Fibroblast of villous mesenchyme (primary cell): ENCODE measurements around the gene RNF214. TPM values are rescaled to one million over a fixed set of nuclear protein-coding genes. Genes with fewer than 3 reads are reported as not detected.
A peak's percentile ranks its signal among the peaks of the same experiment; 100 is the strongest.

Source experiments
- DNase-seq: peaks from one replicate; pipeline ENCODE4 v3.0.0-alpha.2; 2010; ENCODE audit warnings: low read depth
- H3K4me3 ChIP-seq: 2 replicates; pipeline ENCODE4 v1.5.1; 2011; ENCODE audit warnings: low read depth, mild to moderate bottlenecking, low read length
- total RNA-seq: library from RNA; depleted of rRNA; stranded (reverse); fragments of >200 nt; gene quantifications from 2 replicates; pipeline ENCODE4 v1.2.3, GENCODE V29; 2012
- TF ChIP-seq, protein P1 (sequence below): IDR thresholded peaks from 2 replicates; pipeline ENCODE4 v1.5.1; 2012; ENCODE audit warnings: low read depth, mild to moderate bottlenecking, low read length; ENCODE audit not compliant: insufficient read depth

RNF214 gene
- total RNA-seq, 1 donor = 14.2 TPM

DNA sequence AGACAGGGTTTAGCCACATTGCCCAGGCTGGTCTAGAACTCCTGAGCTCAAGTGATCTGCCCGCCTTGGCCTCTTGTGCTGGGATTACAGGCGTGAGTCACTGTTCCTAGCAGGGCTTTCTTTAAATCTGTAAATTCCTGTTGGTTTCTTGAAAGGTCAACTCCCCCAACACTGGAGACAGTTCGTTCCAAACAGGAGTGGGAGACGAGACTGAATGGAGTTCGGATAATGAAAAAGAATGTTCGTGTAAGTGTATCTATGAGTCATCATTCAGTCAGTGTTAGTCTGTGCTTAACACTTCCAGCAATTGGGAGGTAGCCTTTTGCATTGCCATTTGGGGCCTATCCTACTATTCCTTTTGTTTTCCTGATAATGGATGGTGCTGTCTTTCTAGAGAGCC lies 48.7 kb downstream of the RNF214 start:
- TF ChIP-seq, protein P1, sequence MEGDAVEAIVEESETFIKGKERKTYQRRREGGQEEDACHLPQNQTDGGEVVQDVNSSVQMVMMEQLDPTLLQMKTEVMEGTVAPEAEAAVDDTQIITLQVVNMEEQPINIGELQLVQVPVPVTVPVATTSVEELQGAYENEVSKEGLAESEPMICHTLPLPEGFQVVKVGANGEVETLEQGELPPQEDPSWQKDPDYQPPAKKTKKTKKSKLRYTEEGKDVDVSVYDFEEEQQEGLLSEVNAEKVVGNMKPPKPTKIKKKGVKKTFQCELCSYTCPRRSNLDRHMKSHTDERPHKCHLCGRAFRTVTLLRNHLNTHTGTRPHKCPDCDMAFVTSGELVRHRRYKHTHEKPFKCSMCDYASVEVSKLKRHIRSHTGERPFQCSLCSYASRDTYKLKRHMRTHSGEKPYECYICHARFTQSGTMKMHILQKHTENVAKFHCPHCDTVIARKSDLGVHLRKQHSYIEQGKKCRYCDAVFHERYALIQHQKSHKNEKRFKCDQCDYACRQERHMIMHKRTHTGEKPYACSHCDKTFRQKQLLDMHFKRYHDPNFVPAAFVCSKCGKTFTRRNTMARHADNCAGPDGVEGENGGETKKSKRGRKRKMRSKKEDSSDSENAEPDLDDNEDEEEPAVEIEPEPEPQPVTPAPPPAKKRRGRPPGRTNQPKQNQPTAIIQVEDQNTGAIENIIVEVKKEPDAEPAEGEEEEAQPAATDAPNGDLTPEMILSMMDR = no peak
- H3K4me3 ChIP-seq = no peak overlapping the region
- peak; percentile 96 for DNase-seq

DNA sequence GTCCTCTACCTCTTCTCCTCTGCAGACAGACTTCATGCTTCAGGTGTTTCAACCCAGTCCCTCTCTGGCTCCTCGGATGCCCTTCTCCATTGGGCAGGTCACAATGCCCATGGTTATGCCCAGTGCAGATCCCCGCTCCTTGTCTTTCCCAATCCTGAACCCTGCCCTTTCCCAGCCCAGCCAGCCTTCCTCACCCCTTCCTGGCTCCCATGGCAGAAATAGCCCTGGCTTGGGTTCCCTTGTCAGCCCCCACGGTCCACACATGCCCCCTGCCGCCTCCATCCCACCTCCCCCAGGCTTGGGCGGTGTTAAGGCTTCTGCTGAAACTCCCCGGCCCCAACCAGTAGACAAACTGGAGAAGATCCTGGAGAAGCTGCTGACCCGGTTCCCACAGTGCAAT lies 49.4 kb downstream of the RNF214 start:
- no peak for DNase-seq
- H3K4me3 ChIP-seq = no peak overlapping the region
- TF ChIP-seq, protein P1 = no peak

DNA sequence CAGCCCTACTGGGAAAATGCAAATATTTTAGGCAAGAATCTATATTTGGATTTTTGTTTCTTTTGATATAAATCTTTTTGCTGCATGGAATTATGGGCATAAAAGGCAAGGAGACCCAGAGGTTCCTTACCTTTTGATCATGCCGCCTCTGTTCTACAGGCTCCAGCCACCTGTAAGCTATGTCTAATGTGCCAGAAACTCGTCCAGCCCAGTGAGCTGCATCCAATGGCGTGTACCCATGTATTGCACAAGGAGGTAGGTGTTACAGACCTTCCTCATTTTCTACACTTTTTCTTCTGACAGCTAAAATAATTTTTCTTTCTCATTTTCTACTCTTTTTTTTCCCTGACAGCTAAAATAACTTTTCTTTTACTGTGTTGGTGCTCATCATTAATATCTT lies 50.5 kb downstream of the RNF214 start:
- TF ChIP-seq, protein P1 = no peak
- H3K4me3 ChIP-seq = no peak overlapping the region
- DNase-seq = no peak

DNA sequence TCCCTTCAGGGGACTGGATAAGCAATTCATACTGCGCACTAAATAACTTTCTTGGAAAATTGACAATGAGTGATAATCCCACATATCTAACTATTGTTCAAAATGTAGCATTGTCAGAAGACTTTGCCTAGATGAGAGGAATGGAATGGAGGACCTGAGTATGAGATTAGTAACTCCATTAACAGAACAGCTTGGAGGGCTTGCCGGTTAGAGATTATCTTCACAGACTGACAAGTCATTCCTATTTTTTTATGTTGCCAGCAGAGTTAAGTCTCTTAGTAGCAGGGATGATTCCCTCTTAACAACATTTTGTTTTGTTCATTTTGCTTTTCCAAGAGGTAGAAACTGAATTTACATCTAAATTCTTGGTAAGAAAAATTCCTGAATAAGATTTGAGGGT lies 51.6 kb downstream of the RNF214 start:
- H3K4me3 ChIP-seq = no peak overlapping the region
- TF ChIP-seq, protein P1 = no peak
- no peak for DNase-seq

DNA sequence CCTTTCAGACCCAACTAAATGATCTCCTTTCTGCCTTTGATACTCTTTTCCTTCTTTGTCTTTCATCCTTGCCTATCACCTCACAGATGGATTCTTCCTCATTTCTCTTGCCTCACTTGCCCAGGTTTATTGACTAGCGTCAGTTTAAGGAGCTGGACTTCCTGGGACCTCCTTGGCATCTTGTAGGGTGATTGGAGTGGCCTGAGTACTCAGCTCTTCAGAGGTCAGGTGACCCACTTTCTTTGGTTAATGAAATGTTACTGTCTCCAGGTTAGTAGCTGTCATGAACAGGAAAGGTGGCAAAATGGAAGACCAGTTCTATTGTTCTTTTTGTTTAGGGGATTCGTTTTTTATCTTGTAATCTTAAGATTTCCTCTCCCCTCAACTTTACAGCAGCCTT lies 54.1 kb downstream of the RNF214 start:
- TF ChIP-seq, protein P1 = no peak
- no peak for DNase-seq
- no peak overlapping the region for H3K4me3 ChIP-seq

DNA sequence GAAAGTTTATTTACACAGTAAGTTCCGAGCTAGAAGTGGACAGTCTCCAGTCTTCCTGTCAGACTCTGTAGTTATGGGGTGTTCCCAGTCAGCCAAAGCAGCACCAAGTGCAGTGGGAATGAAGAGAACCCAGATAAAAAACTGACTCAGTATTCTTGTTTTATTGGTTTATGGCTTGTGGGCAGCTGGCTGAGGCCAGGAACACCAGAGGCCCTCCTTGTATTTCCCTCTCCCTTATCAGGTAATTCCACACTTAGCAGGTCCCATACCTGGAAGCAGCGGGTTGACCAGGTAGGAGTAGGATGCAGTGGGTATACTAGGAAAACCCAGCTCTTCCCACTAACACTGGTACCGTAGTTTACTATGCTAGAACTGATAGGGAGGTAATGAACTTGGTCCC lies 55.2 kb downstream of the RNF214 start:
- no peak overlapping the region for H3K4me3 ChIP-seq
- TF ChIP-seq, protein P1 = no peak
- DNase-seq = peak; percentile 25

DNA sequence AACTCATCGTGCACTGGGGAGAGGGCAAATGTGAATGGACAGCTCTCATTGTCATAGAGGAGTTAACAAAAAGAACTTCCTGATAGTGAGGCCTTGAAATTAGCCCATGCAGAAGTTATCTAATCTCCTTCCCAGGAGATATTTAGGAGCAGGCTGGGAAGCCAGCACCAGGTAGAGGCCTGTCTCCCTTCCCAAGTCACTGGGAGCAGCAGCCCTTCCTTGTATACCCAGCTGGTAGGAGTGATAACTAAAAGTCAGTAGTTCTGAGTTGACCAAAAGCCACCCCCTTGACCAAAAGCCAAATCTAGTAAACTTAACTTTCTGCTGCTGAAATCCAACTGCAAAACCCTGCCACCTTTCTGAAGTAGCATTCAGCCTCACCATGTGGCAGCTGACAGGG lies 57.3 kb downstream of the RNF214 start:
- H3K4me3 ChIP-seq = no peak overlapping the region
- DNase-seq = no peak
- TF ChIP-seq, protein P1 = no peak
